Measurements from ENCODE around the gene KRTAP3-2.

Gene KRTAP3-2

GRCh38 chr17:40963838-40964237, 35.9 kb downstream of the KRTAP3-2 start:
- DNase-seq (ENCODE audit: low spot score): peak; percentile 14

- no peak for DNase-seq (ENCODE audit: low spot score)
Observed at GRCh38 chr17:40962059-40962561, 37.6 kb downstream of the KRTAP3-2 start.

DNA sequence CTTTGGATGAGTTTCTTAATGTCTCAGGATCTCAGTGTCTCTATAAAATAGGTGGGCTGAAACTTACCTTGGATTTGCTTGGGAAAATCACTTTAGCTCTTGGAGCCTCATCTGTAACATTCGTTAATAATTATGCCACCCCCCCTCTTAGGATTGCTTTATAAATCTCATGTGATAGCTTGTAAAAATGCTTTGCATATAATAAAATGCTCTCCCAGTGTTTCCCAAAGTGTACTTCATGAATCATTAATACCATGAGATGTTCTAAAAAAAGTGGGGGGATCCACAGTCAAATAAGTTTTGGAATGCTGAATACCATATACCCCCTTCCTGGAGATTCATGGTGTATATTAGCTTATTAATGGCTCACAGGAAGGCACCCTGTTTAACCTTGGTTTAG, 38.1 kb downstream of the KRTAP3-2 start:
- DNase-seq (ENCODE audit: low spot score): no peak

DNA sequence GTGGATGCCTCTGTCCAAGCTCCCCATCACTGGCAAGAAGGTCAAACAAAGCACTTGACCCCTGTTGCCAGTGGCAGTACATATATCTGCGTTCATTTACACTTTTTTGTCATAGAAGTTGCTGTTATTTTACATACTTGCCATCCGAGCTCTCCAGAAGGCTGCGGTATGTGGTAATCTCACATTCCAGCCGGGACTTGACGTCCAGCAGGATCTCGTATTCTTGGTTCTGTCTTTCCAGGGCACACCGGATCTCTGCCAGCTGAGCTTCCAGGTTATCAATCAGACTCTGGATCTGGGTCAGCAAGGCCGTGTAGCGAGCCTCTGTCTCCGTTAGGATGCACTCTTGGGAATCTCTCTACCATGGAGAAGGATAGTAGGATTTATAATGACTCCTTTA, 39.6 kb downstream of the KRTAP3-2 start:
- DNase-seq (ENCODE audit: low spot score): no peak

DNA sequence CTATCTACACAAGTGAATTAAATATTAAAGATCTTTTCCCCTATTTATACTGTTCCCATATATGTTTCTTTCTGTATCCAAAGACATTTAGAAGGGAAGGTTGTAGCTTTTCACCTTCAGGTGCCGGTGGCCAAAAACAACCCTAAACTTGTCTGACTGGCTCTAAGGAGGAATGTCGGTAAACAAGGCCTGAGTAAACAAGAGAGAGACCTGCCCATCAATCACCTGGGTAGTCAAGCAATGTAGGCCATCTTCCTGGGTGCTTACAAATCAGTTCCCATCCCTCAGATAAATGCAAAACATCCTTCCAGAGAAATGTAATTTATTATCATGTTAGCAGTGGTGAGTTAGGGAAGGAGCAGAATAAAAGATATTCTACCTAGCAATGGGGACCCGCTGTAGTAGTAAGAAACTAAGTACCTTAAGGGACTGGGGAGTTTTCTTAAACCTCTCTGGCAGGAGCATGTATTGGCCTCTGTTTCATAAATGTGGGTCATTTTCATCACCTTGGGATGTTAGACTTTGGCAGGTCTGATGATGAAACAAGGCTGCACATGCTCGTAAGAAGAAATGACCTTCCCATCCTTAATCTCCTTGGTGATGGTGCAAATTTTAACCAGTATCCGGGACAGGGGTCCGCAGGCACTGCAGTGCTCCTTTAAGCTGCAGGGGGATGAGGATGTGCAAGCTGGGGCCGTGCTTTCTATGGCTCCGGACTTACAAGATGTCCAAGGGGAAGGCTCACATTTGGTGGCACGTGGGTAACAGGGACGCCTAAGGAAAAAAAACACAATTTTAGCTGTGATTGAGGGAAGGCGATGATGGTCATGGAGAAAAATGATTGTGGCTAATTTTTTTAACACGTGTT, 41.4 kb downstream of the KRTAP3-2 start:
- no peak for DNase-seq (ENCODE audit: low spot score)

GRCh38 chr17:40956401-40957254, 43.1 kb downstream of the KRTAP3-2 start:
- peak; percentile 52 for DNase-seq (ENCODE audit: low spot score)

- peak; percentile 50 for DNase-seq (ENCODE audit: low spot score)
Observed at GRCh38 chr17:40953881-40954280, 45.8 kb downstream of the KRTAP3-2 start.

- DNase-seq (ENCODE audit: low spot score): peak; percentile 74
Observed at GRCh38 chr17:40952661-40953060, 47.0 kb downstream of the KRTAP3-2 start.

DNA sequence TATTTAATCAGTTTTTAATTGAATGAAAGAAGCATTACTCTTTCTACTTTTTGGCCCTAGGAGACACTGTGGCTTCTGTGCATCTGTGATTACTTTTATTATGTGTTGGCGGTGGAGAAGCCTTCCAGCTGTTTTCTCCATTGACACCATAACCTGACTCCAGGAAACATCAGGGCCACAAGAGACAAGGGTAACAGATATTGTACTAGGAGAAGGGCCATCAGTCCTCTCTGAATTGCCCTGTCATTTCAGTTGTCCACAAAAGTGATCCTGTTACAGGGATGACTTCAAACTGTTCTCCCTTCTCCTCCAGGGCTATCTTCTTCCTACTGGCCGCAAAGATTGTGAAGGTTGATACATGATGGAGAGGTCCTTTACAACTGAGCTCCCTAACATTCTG, 47.6 kb downstream of the KRTAP3-2 start:
- no peak for DNase-seq (ENCODE audit: low spot score)

DNA sequence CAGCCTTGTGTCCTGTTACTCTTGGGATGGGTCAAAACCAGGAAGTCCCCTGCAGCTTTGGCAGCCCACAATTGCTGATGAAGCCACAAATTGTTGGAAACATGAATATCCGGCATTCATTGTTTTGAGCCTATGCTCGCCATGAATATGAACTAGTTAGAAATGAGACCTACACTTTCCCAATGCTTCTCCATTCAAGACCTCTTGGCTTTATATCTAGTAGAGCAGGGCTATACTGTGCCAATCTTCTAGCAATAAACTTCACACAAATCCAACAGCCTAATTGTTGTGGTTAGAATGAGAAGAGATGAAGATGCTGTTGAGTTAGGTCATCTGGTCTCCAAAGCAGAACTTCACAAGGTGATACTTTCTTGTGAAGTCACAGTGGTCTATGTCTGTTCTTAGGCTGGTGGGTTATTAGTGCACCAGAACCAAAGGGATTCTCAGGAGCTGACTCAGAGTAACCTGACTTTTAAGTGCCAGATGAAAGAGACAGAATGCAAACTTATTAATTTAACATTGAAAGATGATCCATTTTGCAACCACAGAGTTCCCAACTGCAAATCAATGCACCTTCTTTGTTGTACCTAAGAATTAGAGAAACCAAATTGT, 48.6 kb downstream of the KRTAP3-2 start:
- no peak for DNase-seq (ENCODE audit: low spot score)

GRCh38 chr17:40950176-40950575, 49.5 kb downstream of the KRTAP3-2 start:
- no peak for DNase-seq (ENCODE audit: low spot score)

GRCh38 chr17:40949418-40949817, 50.3 kb downstream of the KRTAP3-2 start:
- no peak for DNase-seq (ENCODE audit: low spot score)

Data from AG08395 (cell line).